KMS-11 (cell line): Measurements from ENCODE around the gene CCL22.

Source experiments
- H2AFZ ChIP-seq: fragments of 200-600 bp; sonication (generic); 2 replicates; pipeline ENCODE4 v1.6.1; 2016; ENCODE audit warnings: antibody characterized with exemption, mixed run types, low read depth
- H3K27ac ChIP-seq: fragments of 200-600 bp; sonication (generic); 2 replicates; pipeline ENCODE4 v1.6.1; 2016; ENCODE audit warnings: mild to moderate bottlenecking, mixed run types
- H3K27me3 ChIP-seq: fragments of 200-600 bp; sonication (generic); 2 replicates; pipeline ENCODE4 v1.6.1; 2017; ENCODE audit warnings: mild to moderate bottlenecking, low read depth, mixed run types, moderate library complexity; ENCODE audit not compliant: insufficient read depth
- H3K36me3 ChIP-seq: fragments of 200-600 bp; sonication (generic); 2 replicates; pipeline ENCODE4 v1.6.1; 2017; ENCODE audit warnings: mild to moderate bottlenecking, mixed run types; ENCODE audit not compliant: insufficient read depth
- H3K4me1 ChIP-seq: fragments of 200-600 bp; sonication (generic); 2 replicates; pipeline ENCODE4 v1.6.1; 2016; ENCODE audit warnings: mild to moderate bottlenecking, low read depth, mixed run types; ENCODE audit not compliant: poor library complexity, severe bottlenecking
- H3K4me2 ChIP-seq: fragments of 200-600 bp; sonication (generic); 2 replicates; pipeline ENCODE4 v1.7.0; 2016; ENCODE audit warnings: mild to moderate bottlenecking, mixed run types
- H3K4me3 ChIP-seq: fragments of 200-600 bp; sonication (generic); IDR thresholded peaks from 2 replicates; pipeline ENCODE4 v1.6.1; 2017; ENCODE audit warnings: low read depth, low read length, mixed read lengths; ENCODE audit not compliant: insufficient read depth
- H3K79me2 ChIP-seq: fragments of 200-600 bp; sonication (generic); 2 replicates; pipeline ENCODE4 v1.6.1; 2016; ENCODE audit warnings: low read depth, mixed run types; ENCODE audit not compliant: insufficient read depth
- H3K9ac ChIP-seq: fragments of 200-600 bp; sonication (generic); 2 replicates; pipeline ENCODE4 v1.6.1; 2016; ENCODE audit warnings: mild to moderate bottlenecking, mixed run types
- H4K20me1 ChIP-seq: fragments of 200-600 bp; sonication (generic); 2 replicates; pipeline ENCODE4 v1.6.1; 2016; ENCODE audit warnings: mild to moderate bottlenecking, mixed run types; ENCODE audit not compliant: insufficient read depth
- TF ChIP-seq, protein P1 (sequence below): fragments of 200-600 bp; sonication (generic); conservative IDR thresholded peaks from 2 replicates; pipeline ENCODE4 v1.6.1; 2017; ENCODE audit warnings: low read depth, mild to moderate bottlenecking, antibody characterized with exemption, low read length, moderate library complexity, mixed read lengths

The CCL22 gene

DNA sequence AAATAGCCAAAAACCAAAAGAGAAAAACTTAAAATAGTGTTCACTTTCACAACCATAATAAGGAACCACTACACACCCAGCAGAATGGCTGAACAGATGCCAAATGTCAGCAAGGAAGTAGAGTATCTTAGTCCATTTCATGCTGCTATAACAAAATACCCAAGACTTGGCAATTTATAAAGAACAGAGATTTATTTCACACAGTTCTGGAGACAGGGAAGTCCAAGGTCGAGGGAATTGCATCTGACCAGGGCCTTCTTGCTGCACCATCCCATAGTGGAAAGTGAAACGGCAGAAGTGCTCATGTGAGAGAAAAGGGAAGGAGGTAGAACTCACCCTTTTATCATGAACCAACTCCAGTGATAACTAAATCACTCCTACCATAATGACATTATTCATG is 33.8 kb upstream of the CCL22 start:
- no peak overlapping the region for H3K9ac ChIP-seq
- H3K79me2 ChIP-seq, result no peaks in the 10 kb centered on the region
- TF ChIP-seq, protein P1, sequence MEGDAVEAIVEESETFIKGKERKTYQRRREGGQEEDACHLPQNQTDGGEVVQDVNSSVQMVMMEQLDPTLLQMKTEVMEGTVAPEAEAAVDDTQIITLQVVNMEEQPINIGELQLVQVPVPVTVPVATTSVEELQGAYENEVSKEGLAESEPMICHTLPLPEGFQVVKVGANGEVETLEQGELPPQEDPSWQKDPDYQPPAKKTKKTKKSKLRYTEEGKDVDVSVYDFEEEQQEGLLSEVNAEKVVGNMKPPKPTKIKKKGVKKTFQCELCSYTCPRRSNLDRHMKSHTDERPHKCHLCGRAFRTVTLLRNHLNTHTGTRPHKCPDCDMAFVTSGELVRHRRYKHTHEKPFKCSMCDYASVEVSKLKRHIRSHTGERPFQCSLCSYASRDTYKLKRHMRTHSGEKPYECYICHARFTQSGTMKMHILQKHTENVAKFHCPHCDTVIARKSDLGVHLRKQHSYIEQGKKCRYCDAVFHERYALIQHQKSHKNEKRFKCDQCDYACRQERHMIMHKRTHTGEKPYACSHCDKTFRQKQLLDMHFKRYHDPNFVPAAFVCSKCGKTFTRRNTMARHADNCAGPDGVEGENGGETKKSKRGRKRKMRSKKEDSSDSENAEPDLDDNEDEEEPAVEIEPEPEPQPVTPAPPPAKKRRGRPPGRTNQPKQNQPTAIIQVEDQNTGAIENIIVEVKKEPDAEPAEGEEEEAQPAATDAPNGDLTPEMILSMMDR, result no peak
- no peak overlapping the region for H2AFZ ChIP-seq
- no peaks in the 10 kb centered on the region for H3K36me3 ChIP-seq
- no peaks in the 10 kb centered on the region for H3K27me3 ChIP-seq
- no peak overlapping the region for H3K4me3 ChIP-seq
- H3K4me2 ChIP-seq, result no peak overlapping the region
- no peak overlapping the region for H3K27ac ChIP-seq
- no peaks in the 10 kb centered on the region for H4K20me1 ChIP-seq
- no peaks in the 10 kb centered on the region for H3K4me1 ChIP-seq

DNA sequence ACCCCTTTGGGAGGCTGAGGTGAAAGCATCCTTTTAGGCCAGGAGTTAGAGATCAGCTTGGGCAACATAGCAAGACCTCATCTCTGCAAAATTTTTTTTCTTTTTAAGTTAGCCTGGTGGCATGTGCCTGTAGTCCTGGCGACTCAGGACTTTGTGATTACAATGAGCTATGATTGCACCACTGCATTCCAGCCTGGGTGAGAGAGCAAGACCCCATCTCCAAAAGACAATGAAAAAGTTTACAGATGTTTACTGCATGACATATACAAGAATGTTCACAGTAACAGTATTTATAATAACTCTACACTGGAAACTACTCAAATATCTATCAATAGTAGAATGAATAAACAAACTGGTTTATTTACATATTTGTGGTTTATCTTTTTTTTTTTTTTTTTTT is 33.1 kb upstream of the CCL22 start:
- Histone ChIP-seq H3K36me3 (no peaks in the 10 kb centered on the region), H4K20me1 (no peaks in the 10 kb centered on the region), H2AFZ (no peak overlapping the region), H3K4me3 (no peak overlapping the region), H3K4me1 (no peaks in the 10 kb centered on the region), H3K27me3 (no peaks in the 10 kb centered on the region), H3K4me2 (no peak overlapping the region), H3K79me2 (no peaks in the 10 kb centered on the region), H3K9ac (no peak overlapping the region), H3K27ac (no peak overlapping the region)
- TF ChIP-seq, protein P1, result no peak

DNA sequence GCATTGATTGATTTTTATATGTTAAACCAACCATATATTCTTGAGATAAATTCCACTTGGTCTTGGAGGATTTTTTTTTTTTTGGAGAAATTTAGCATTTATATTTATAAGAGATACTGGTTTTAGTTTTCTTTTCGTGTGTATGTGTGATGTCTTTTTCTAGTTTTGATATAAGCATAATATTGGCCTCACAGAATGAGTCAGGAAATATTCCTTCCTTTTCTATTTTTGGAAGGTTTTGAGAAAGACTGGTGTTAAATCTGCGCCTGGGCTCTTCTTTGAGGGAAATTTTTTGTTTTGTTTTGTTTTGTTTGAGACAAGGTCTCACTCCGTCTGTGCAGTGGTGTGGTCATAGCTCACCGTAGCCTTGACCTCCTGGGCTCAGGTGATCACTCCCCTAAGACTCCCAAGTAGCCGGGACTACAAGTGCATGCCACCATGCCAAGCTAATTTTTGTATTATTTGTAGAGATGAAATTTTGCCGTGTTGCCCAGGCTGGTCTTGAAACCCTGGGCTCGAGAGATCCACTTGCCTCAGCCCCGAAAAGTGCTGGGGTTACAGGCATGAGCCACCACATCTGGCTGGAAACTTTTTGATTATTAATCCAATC is 28.8 kb upstream of the CCL22 start:
- no peaks in the 10 kb centered on the region for H4K20me1 ChIP-seq
- no peak overlapping the region for H3K27ac ChIP-seq
- H3K4me2 ChIP-seq, result no peak overlapping the region
- no peaks in the 10 kb centered on the region for H3K36me3 ChIP-seq
- H3K79me2 ChIP-seq, result no peaks in the 10 kb centered on the region
- no peak overlapping the region for H3K4me3 ChIP-seq
- TF ChIP-seq, protein P1, result no peak
- no peaks in the 10 kb centered on the region for H3K27me3 ChIP-seq
- no peak overlapping the region for H3K9ac ChIP-seq
- no peak overlapping the region for H2AFZ ChIP-seq
- no peaks in the 10 kb centered on the region for H3K4me1 ChIP-seq

DNA sequence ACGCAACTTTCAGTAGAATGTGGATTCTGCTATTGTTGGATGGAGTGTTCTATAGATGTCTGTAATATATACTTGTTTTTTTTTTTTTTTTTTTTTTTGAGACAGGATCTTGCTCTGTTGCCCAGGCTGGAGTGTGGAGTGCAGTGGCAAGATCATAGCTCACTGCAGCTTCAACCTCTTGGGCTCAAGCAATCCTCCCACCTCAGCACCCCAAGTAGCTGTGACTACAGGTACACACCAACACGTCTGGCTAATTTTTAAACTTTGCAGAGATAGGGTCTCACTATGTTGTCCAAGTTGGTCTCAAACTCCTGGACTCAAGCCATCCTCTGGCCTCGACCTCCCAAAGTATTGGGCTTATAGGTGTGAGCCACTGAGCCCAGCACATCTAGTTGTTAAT is 27.2 kb upstream of the CCL22 start:
- TF ChIP-seq, protein P1, result no peak
- Histone ChIP-seq H3K4me1 (no peaks in the 10 kb centered on the region), H2AFZ (no peak overlapping the region), H4K20me1 (no peaks in the 10 kb centered on the region), H3K27ac (no peak overlapping the region), H3K4me3 (no peak overlapping the region), H3K36me3 (no peaks in the 10 kb centered on the region), H3K27me3 (no peaks in the 10 kb centered on the region), H3K79me2 (no peaks in the 10 kb centered on the region), H3K9ac (no peak overlapping the region), H3K4me2 (no peak overlapping the region)
